WTC11 (cell line): Measurements from ENCODE around the gene PRKCE. TPM values are rescaled to one million over a fixed set of nuclear protein-coding genes. Genes with fewer than 3 reads are reported as not detected.

Experiments used
- ARID4B ChIP-seq: sonication (generic); formaldehyde crosslinking; IDR thresholded peaks from 2 replicates; pipeline ENCODE4 v1.8.0; 2023; ENCODE audit warnings: missing genetic modification reagents, mild to moderate bottlenecking, borderline replicate concordance
- ATF6 ChIP-seq: sonication (generic); formaldehyde crosslinking; IDR thresholded peaks from 2 replicates; pipeline ENCODE4 v1.8.1; 2023; ENCODE audit warnings: mild to moderate bottlenecking, missing genetic modification reagents
- CBFB ChIP-seq: sonication (generic); formaldehyde crosslinking; IDR thresholded peaks from 2 replicates; pipeline ENCODE4 v1.8.1; 2022; ENCODE audit warnings: mild to moderate bottlenecking, low read depth, missing genetic modification reagents
- ERG ChIP-seq: fragments of 250-450 bp; sonication (Bioruptor Pico); IDR thresholded peaks from 2 replicates; pipeline ENCODE4 v1.8.0; 2021; ENCODE audit warnings: mild to moderate bottlenecking
- FOXP1 ChIP-seq: sonication (generic); formaldehyde crosslinking; IDR thresholded peaks from 2 replicates; pipeline ENCODE4 v1.8.0; 2022; ENCODE audit warnings: missing genetic modification reagents, mild to moderate bottlenecking, moderate library complexity, borderline replicate concordance
- IRF2 ChIP-seq: sonication (generic); formaldehyde crosslinking; IDR thresholded peaks from 2 replicates; pipeline ENCODE4 v1.8.0; 2022; ENCODE audit warnings: low read depth, missing genetic modification reagents, borderline replicate concordance
- NFATC4 ChIP-seq: fragments of 250-450 bp; sonication (Bioruptor Pico); IDR thresholded peaks from 2 replicates; pipeline ENCODE4 v1.9.0; 2021; ENCODE audit warnings: mild to moderate bottlenecking
- NFYB ChIP-seq: sonication (generic); formaldehyde crosslinking; conservative IDR thresholded peaks from 2 replicates; pipeline ENCODE4 v1.8.0; 2022; ENCODE audit warnings: low read depth, missing genetic modification reagents
- NR2C2 ChIP-seq: sonication (generic); formaldehyde crosslinking; IDR thresholded peaks from 2 replicates; pipeline ENCODE4 v1.8.0; 2022; ENCODE audit warnings: mild to moderate bottlenecking, missing genetic modification reagents
- PRRX2 ChIP-seq: fragments of 250-450 bp; sonication (Bioruptor Pico); IDR thresholded peaks from 2 replicates; pipeline ENCODE4 v1.8.0; 2021; ENCODE audit warnings: mild to moderate bottlenecking
- TCF7 ChIP-seq: sonication (generic); formaldehyde crosslinking; IDR thresholded peaks from 2 replicates; pipeline ENCODE4 v1.8.0; 2022; ENCODE audit warnings: mild to moderate bottlenecking, low read depth, missing genetic modification reagents, moderate library complexity
- TEAD4 ChIP-seq: sonication (generic); formaldehyde crosslinking; IDR thresholded peaks from 2 replicates; pipeline ENCODE4 v1.8.0; 2022; ENCODE audit warnings: mild to moderate bottlenecking, missing genetic modification reagents
- ZNF121 ChIP-seq: sonication (generic); formaldehyde crosslinking; IDR thresholded peaks from 2 replicates; pipeline ENCODE4 v1.8.0; 2023; ENCODE audit warnings: missing genetic modification reagents
- ZNF263 ChIP-seq: sonication (generic); formaldehyde crosslinking; IDR thresholded peaks from 2 replicates; pipeline ENCODE4 v1.8.1; 2022; ENCODE audit warnings: low read depth, mild to moderate bottlenecking, moderate library complexity, missing genetic modification reagents
- ZNF532 ChIP-seq: fragments of 250-450 bp; sonication (Bioruptor Pico); IDR thresholded peaks from 2 replicates; pipeline ENCODE4 v1.9.0; 2021; ENCODE audit warnings: mild to moderate bottlenecking, borderline replicate concordance
- total RNA-seq: library from RNA; stranded (reverse); gene quantifications from 3 replicates; pipeline ENCODE4 v1.2.3, GENCODE V29; 2021

PRKCE gene
- total RNA-seq, 1 experiment from 2014 or later, result 5.8 TPM

DNA sequence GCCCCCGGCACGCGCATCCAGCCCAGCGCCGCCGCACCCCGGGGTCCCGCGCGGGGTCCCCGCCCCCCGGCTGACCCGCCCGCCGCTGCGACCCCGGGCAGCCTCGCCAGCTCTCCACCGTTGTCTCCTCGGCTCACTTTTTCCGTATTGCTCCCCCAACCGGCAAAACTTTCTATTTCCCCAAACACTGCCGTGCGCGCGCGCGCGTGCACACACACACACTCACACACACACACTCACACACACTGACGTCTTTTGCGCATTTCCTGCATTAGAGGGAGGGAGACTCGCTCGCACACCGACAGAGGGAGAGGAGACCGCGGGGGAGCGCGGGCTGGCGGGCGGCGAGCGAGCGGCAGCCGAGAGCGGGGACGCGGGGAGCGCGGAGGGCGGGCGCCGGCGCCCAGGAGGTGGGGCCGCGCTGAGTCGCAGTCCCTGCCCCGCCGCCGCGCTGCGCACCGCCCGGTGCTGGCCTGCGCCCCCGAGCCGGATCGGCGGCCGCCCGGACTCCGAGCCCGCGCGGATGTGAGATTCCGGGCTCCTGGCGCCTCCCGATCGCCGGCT lies 542 bp upstream of the PRKCE start (continued):
- TF ChIP-seq ERG (CRISPR knock-in tag) (no peak), TCF7 (CRISPR knock-in tag) (no peak), ATF6 (CRISPR knock-in tag) (no peak), PRRX2 (CRISPR knock-in tag) (no peak), CBFB (CRISPR knock-in tag) (no peak), NFYB (no peak), IRF2 (no peak), FOXP1 (CRISPR knock-in tag) (peak; percentile 77; the same call in 1 of the 2 replicates), ZNF263 (CRISPR knock-in tag) (no peak), ZNF532 (CRISPR knock-in tag) (no peak), ARID4B (CRISPR knock-in tag) (no peak), NFATC4 (CRISPR knock-in tag) (no peak), TEAD4 (no peak), NR2C2 (CRISPR knock-in tag) (no peak), ZNF121 (CRISPR knock-in tag) (no peak)
